ENCODE measurements around the gene AKT3.

DNA sequence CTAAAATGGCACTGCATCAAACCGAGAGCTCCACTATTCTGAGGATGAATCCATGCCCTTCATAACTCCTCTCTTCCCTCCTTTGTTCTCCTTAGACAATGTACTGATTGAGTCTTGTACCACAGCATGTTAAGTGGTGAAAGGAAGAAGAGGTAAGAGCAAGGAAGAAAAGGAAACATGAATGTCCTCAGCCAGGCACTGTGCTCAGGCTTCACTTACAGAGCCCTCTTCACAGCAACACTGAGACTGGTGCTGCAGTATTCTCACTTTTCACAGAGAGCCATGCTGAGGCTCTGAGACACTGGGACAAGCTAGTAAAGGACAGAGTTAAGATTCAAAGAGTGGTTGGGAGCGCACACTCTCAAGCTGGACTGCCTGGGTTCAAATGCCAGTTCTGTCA is 143.5 kb downstream of the AKT3 start:
- TF ChIP-seq, protein P1, sequence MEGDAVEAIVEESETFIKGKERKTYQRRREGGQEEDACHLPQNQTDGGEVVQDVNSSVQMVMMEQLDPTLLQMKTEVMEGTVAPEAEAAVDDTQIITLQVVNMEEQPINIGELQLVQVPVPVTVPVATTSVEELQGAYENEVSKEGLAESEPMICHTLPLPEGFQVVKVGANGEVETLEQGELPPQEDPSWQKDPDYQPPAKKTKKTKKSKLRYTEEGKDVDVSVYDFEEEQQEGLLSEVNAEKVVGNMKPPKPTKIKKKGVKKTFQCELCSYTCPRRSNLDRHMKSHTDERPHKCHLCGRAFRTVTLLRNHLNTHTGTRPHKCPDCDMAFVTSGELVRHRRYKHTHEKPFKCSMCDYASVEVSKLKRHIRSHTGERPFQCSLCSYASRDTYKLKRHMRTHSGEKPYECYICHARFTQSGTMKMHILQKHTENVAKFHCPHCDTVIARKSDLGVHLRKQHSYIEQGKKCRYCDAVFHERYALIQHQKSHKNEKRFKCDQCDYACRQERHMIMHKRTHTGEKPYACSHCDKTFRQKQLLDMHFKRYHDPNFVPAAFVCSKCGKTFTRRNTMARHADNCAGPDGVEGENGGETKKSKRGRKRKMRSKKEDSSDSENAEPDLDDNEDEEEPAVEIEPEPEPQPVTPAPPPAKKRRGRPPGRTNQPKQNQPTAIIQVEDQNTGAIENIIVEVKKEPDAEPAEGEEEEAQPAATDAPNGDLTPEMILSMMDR (conservative IDR thresholded peaks at IDR 0.05 in 1 of 2, IDR thresholded peaks at IDR 0.05 in 1 of 2; ENCODE audit: low read depth in 1 of 2, low read length in 2 of 2) = no peak
- TF ChIP-seq EZH2 (IDR thresholded peaks at IDR 0.05; ENCODE audit: low read length, missing control alignments) = no peak

All from fibroblast of lung (primary cell).